IPS-18c (cell line): ENCODE measurements around the gene UVRAG.
"Not testable (repeated sequence)": the region's sequence is repeated elsewhere in the genome, so short reads cannot be mapped to it uniquely, and the experiment has no call there.

Experiments
- H3K4me3 ChIP-seq: 2 replicates; pipeline ENCODE4 v1.7.0; 2013; ENCODE audit warnings: low read depth, mild to moderate bottlenecking, low read length, moderate library complexity; ENCODE audit not compliant: insufficient read depth
- H3K9me3 ChIP-seq: one replicate; pipeline ENCODE4 v1.6.1; 2013; ENCODE audit warnings: mild to moderate bottlenecking, low read length, moderate library complexity; ENCODE audit not compliant: control insufficient read depth, insufficient read depth

The UVRAG gene

DNA sequence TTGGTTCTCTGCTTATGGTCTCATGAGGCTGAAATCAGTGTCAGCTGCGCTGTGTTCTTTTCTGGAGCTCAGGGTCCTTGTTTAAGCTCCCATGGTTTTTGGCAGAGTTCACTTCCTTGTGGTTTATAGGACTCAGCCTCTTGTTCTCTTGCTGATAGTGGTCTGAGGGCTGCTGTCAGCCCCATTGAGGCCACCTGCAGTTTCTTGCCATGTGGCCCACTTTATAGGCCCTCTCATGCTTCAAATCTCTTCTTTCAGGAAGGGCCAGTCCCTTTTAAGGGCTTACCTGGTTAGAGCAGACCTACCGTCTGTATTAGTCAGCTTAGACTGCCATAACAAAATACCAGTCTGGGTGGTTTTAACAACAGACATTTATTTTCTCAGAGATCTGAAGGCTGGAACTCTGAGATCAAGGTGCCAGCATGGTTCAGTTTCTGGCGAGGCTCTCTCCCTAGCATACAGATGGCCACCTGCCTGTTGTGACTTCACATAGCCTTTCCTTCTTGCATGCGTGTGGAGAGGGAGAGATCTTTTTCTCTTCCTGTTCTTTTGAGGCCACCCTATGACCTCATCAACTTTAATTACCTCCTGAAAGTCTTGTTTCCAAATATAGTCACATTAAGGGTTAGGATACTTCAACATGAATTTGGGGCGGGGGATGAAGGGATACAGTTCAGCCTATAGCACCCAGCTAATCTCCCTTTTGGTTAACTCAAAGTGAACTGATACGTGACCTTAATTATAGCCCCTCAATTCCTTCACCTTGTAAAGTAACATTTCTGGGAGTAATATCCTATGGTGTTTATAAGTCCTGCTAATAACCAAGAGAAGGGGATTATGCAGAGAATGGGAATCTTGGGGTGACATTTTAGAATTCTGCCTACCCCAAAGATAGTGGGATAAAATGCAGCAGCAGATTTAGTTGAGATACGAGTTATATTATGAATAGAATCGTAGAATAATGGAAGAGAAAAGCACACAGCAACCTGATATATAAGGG, 131.8 kb downstream of the UVRAG start:
- H3K9me3 ChIP-seq = no peaks in the 10 kb centered on the region
- H3K4me3 ChIP-seq = no peak overlapping the region

GRCh38 chr11:75949023-75949672, 134.1 kb downstream of the UVRAG start:
- Histone ChIP-seq H3K4me3 (no peak overlapping the region), H3K9me3 (no peaks in the 10 kb centered on the region)

- H3K9me3 ChIP-seq = no peaks in the 10 kb centered on the region
- no peak overlapping the region for H3K4me3 ChIP-seq
Measured at GRCh38 chr11:75950141-75950540, 135.1 kb downstream of the UVRAG start.

GRCh38 chr11:75954039-75954438, 139.0 kb downstream of the UVRAG start:
- Histone ChIP-seq H3K4me3 (no peak overlapping the region), H3K9me3 (no peaks in the 10 kb centered on the region)

DNA sequence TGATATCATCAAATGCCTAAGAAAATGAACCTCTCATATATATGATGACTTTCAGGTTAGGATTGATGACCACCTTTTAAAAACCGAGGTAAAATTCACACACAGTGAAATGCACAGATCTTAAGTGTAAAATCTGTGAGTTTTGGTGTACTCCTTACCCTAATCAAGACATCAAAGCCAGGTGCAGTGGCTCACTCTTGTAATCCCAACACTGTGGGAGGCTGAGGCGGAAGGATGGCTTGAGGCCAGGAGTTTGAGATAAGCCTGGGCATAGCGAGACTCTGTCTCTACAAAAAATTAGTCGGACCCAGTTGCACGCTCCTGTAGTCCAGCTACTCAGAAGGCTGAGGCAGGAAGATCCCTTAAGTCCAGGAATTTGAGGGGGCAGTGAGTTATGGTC, 140.4 kb downstream of the UVRAG start:
- H3K4me3 ChIP-seq = no peak overlapping the region
- no peaks in the 10 kb centered on the region for H3K9me3 ChIP-seq

DNA sequence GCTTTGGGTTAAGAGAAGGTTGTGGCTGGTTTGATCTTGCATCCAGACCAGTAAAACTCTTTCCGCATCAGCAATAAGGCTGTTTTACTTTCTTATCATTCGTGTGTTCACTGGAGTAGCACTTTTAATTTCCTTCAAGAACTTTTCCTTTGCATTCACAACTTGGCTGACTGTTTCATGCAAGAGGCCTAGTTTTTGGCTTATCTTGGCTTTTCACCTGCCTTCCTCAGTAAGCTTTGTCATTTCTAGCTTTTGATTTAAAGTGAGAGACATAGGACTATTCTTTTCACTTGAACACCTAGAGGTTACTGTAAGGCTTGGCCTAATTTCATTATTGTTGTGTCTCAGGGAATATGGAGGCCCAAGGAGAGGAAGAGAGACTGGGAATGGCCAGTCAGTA, 144.5 kb downstream of the UVRAG start:
- H3K9me3 ChIP-seq = no peaks in the 10 kb centered on the region
- no peak overlapping the region for H3K4me3 ChIP-seq

GRCh38 chr11:75964071-75964470, 149.1 kb downstream of the UVRAG start:
- Histone ChIP-seq H3K4me3 (no peak overlapping the region), H3K9me3 (no peaks in the 10 kb centered on the region)

- no peaks in the 10 kb centered on the region for H3K9me3 ChIP-seq
- no peak overlapping the region for H3K4me3 ChIP-seq
Measured at GRCh38 chr11:75966537-75967287, 151.7 kb downstream of the UVRAG start.

DNA sequence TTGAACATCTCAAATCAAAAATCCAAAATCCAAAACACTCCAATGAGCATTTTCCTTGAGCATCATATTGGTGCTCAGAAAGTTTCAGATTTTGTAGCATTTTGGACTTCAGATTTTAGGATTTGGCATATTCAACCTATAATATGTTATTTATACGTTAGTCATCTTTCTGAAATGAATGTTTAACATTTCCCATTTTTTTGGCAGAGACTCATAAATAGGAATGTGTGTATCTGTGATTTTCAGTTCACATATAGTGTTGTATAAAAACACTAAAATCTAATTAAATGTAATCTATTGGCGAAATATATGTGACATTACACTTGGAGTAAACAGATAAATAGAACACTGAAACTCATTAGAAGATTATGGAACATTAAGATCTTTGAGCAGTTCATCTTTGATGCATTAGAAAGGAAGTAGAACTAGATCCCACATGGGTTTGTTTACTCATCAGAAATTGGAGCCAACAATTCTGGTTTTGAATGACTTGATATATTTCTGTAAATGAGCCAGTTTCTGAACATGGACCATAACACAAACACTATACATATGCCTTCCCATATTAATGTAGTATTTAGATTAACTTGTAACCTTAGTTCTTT, 153.1 kb downstream of the UVRAG start:
- Histone ChIP-seq H3K4me3 (no peak overlapping the region), H3K9me3 (no peaks in the 10 kb centered on the region)

DNA sequence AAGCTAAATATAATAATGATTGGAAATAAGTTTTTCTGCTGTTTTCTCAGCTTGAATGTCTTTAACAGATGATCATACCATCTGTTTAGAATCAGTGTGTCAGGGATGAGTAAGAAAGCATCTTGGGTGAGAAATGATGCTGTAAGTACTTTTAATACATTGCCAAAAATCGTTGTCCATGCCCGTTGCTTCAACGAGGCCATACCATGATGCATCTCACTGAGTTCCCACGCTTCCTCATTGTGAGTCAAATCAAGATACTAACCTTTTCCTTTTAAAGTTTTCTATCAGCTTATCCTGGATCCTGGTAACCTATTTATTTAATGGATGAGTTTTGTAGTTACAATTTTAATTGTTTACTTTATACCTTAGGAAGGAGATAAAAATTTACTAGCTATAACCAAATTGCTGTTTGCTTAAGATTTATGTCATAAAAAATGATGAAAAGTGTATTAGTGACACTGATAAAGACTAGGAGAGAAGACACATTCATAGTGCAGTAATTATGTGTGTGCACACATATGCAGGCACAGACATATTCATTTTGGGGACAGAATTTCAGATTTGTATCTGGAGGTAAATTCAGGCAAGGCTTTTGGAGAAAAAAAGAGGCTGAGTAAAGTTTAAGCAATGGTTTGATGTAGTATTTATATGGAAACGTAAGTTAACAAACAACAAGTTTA, 154.8 kb downstream of the UVRAG start:
- peaks cover 4% of the 10 kb centered on the region for H3K9me3 ChIP-seq
- H3K4me3 ChIP-seq = no peak overlapping the region

GRCh38 chr11:75973710-75974109, 158.7 kb downstream of the UVRAG start:
- not testable (repeated sequence) for H3K9me3 ChIP-seq, H3K4me3 ChIP-seq

- H3K9me3 ChIP-seq, H3K4me3 ChIP-seq: not testable (repeated sequence)
Measured at GRCh38 chr11:75979075-75979474, 164.1 kb downstream of the UVRAG start.

DNA sequence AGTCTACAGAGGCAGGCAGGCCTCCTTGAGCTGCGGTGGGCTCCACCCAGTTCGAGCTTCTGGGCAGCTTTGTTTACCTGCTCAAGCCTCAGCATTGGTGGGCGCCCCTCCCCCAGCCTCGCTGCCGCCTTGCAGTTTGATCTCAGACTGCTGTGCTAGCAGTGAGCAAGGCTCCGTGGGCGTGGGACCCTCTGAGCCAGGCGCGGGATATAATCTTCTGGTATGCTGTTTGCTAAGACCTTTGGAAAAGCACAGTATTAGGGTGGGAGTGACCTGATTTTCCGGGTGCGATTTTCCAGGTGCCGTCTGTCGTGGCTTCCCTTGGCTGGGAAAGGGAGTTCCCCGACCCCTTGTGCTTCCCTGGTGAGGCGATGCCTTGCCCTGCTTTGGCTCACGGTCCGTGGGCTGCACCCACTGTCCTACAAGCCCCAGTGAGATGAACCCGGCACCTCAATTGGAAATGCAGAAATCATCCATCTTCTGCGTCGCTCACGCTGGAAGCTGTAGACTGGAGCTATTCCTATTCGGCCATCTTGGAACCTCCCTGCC, 164.5 kb downstream of the UVRAG start:
- not testable (repeated sequence) for H3K9me3 ChIP-seq
- peak overlapping the region; percentile 50; the same call in 1 of the 2 replicates for H3K4me3 ChIP-seq

DNA sequence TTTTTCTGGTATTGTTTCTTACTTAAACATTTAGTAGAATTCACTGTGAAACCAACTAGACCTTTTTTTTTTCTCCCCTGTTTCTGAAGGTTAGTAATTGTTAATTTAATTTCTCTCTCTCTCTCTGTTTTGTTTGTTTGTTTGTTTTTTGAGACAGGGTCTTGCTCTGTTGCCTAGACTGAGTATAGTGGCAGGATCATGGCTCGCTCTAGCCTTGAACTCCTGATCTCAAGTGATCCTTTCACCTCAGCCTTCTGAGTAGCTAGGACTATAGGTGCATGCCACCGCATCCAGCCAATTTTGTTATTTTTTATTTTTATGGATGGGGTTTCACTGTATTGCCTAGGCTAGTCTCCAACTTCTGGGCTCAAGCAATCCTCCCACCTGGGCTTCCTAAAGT, 165.0 kb downstream of the UVRAG start:
- peaks cover 2% of the 10 kb centered on the region for H3K9me3 ChIP-seq
- peak overlapping the region; percentile 50; the same call in 1 of the 2 replicates for H3K4me3 ChIP-seq

- Histone ChIP-seq H3K9me3 (peaks cover 2% of the 10 kb centered on the region), H3K4me3 (no peak overlapping the region)
Measured at GRCh38 chr11:75981546-75981945, 166.5 kb downstream of the UVRAG start.

DNA sequence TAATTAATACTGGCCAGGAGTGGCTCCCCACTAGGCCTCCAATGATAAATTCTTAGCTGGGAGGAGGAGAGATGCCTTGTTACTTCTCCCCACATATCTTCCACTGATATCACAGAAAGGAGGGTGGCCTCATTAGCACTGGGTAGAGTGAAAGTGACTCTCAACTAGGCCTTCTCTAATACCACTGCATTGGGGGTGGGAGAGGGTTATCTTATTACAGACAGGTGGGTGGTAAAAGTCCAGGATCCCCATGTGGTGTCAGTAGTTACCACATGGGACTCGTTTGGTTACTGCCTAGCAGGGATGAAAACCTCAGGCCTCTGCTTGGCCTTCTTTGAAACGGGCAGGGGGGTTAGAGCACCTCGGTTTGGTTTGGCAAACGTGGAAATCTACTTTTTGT, 167.3 kb downstream of the UVRAG start:
- no peak overlapping the region for H3K4me3 ChIP-seq

More for the DNA sequence above, 167.3 kb downstream of the UVRAG start:
- H3K9me3 ChIP-seq = peaks cover 2% of the 10 kb centered on the region
